ENCODE measurements around the gene HYAL2. TPM values are rescaled to one million over a fixed set of nuclear protein-coding genes. Genes with fewer than 3 reads are reported as not detected.
A peak's percentile ranks its signal among the peaks of the same experiment; 100 is the strongest.

HYAL2 gene
- polyA plus RNA-seq, 3 donors: 18.3 to 25.8 (median 18.9) TPM

- no peak for DNase-seq
- Mint-ChIP-seq H3K9me3 (no peaks in the 10 kb centered on the region), H3K4me1 (peaks cover 47% of the 10 kb centered on the region)
Observed at GRCh38 chr3:50316657-50317242, 5.8 kb downstream of the HYAL2 start.

GRCh38 chr3:50314816-50315215 lies 7.7 kb downstream of the HYAL2 start:
- intact Hi-C loops (cut with micrococcal nuclease): no loop called here
- Histone ChIP-seq H3K36me3 (replicated peaks in 1 of 2; ENCODE audit: control insufficient read depth in 1 of 2, insufficient read depth in 2 of 2, low read length in 2 of 2) (peaks cover 0 to 27% of the 10 kb centered on the region in 2 donors), H3K9ac (ENCODE audit: insufficient read depth, low read length, poor library complexity, severe bottlenecking) (no peak overlapping the region), H3K4me2 (replicated peaks; ENCODE audit: extremely low read depth, low read length, poor library complexity, severe bottlenecking) (no peak overlapping the region), H3K4me3 (replicated peaks in 1 of 3; ENCODE audit: low read depth in 2 of 3, low read length in 3 of 3) (no peak overlapping the region), H3K79me2 (ENCODE audit: insufficient read depth, low read length) (peaks cover 14% of the 10 kb centered on the region), H2AFZ (ENCODE audit: insufficient read depth, low read depth, low read length, poor library complexity, severe bottlenecking) (no peak overlapping the region), H3K27ac (ENCODE audit: low read depth in 1 of 2, low read length in 2 of 2) (no peak overlapping the region), H3K4me1 (ENCODE audit: control insufficient read depth in 1 of 2, insufficient read depth in 2 of 2, low read length in 2 of 2) (peaks cover 27 to 35% of the 10 kb centered on the region in 2 donors), H3K9me3 (replicated peaks in 1 of 2; ENCODE audit: control insufficient read depth in 1 of 2, insufficient read depth in 1 of 2, low read length in 2 of 2) (no peaks in the 10 kb centered on the region), H4K20me1 (ENCODE audit: insufficient read depth, low read length) (no peaks in the 10 kb centered on the region), H3K27me3 (ENCODE audit: control insufficient read depth in 2 of 2, insufficient read depth in 2 of 2, low read length in 2 of 2) (no peaks in the 10 kb centered on the region)
- Mint-ChIP-seq H3K27ac (no peak overlapping the region), H3K27me3 (ENCODE audit: low read depth in 3 of 3) (peaks cover 0 to 5% (median 0%) of the 10 kb centered on the region in 3 donors), H3K36me3 (peaks cover 24 to 33% of the 10 kb centered on the region in 2 donors), H3K9me3 (peaks cover 0 to 4% (median 0%) of the 10 kb centered on the region in 7 donors), H3K4me1 (peaks cover 38% of the 10 kb centered on the region), H3K4me3 (no peak overlapping the region)
- DNase-seq: no peak
- WGBS (ENCODE audit: insufficient coverage): no CpG with 5 or more reads among the region's 4 CpGs
- no peak for TF ChIP-seq CTCF (IDR thresholded peaks at IDR 0.05)

More at GRCh38 chr3:50316657-50317242, 5.8 kb downstream of the HYAL2 start:
- Histone ChIP-seq H3K36me3 (replicated peaks in 1 of 2; ENCODE audit: control insufficient read depth in 1 of 2, insufficient read depth in 2 of 2, low read length in 2 of 2) (peaks cover 0 to 29% of the 10 kb centered on the region in 2 donors), H3K4me2 (replicated peaks; ENCODE audit: extremely low read depth, low read length, poor library complexity, severe bottlenecking) (no peak overlapping the region), H3K27me3 (ENCODE audit: control insufficient read depth in 2 of 2, insufficient read depth in 2 of 2, low read length in 2 of 2) (no peaks in the 10 kb centered on the region), H2AFZ (ENCODE audit: insufficient read depth, low read depth, low read length, poor library complexity, severe bottlenecking) (no peak overlapping the region), H3K79me2 (ENCODE audit: insufficient read depth, low read length) (peaks cover 21% of the 10 kb centered on the region), H3K4me1 (ENCODE audit: control insufficient read depth in 1 of 2, insufficient read depth in 2 of 2, low read length in 2 of 2) (peaks cover 38 to 48% of the 10 kb centered on the region in 2 donors), H3K27ac (ENCODE audit: low read depth in 1 of 2, low read length in 2 of 2) (no peak overlapping the region), H3K9me3 (replicated peaks in 1 of 2; ENCODE audit: control insufficient read depth in 1 of 2, insufficient read depth in 1 of 2, low read length in 2 of 2) (no peaks in the 10 kb centered on the region), H3K9ac (ENCODE audit: insufficient read depth, low read length, poor library complexity, severe bottlenecking) (no peak overlapping the region), H4K20me1 (ENCODE audit: insufficient read depth, low read length) (no peaks in the 10 kb centered on the region), H3K4me3 (replicated peaks in 1 of 3; ENCODE audit: low read depth in 2 of 3, low read length in 3 of 3) (no peak overlapping the region)
- no peak for TF ChIP-seq CTCF (IDR thresholded peaks at IDR 0.05)
- WGBS (ENCODE audit: insufficient coverage): 68% methylated on average over 4 of the region's 9 CpGs
- Mint-ChIP-seq H3K4me3 (no peak overlapping the region), H3K27me3 (ENCODE audit: low read depth in 3 of 3) (peaks cover 0 to 8% (median 2%) of the 10 kb centered on the region in 3 donors), H3K36me3 (peaks cover 22 to 35% of the 10 kb centered on the region in 2 donors), H3K27ac (peak overlapping the region in 3 of 7 donors; percentile 35 to 75 (median 50))
- intact Hi-C loops (cut with micrococcal nuclease): no loop called here

Measured in CD14-positive monocyte (primary cell).